Measurements from ENCODE around the gene FAM229A.
"Not testable (repeated sequence)": the region's sequence is repeated elsewhere in the genome, so short reads cannot be mapped to it uniquely, and the experiment has no call there.

The FAM229A gene, protein sequence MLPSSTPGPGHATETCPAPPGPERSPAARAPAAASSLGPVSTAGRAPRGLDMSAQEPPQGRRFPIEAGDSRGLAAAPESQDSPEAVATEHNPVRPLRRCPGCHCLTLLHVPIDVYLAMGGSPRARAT

DNA sequence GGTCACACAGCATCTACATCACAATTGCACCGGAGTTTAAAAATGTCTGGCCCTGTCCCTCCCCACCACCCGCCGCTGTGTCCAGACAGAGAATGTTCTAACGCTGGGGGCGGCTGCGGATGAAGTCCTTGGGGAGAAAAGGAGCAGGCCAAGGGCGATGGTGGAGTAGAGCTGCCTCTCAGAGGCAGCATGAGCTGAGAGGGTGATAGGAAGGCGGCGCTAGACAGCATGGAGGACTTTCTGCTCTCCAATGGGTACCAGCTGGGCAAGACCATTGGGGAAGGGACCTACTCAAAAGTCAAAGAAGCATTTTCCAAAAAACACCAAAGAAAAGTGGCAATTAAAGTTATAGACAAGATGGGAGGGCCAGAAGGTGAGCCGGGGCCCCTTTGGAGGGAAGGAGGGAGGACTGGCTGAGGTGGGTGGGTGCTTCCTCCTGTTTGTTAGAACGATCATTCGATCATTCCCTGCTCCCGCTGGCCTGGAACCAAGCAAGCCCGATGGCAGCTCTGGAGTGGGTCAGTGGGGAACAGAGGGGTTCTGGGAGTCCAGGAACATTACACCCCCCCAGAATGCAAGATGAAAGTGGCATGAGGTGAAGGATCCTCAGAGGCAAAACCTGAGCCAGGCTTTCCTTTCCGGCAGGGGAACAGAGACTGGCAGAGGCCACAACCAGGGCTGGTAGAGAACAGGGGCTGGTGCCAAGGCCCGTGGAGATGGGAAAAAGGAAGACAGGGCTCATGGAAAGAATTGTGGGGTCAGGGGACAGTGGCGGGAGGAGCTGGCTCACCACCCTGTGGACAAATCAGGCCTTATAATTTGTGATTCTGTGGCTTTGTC, at the start of gene FAM229A, which contains the start of gene TSSK3:
Gene FAM229A, minus strand, starts transcription at position 12 of the 840 bp plus-strand sequence. CDS start 394 bp downstream, outside the sequence.
Gene TSSK3, plus strand, starts transcription at position 66 of the 840 bp plus-strand sequence. Its CDS starts 163 bp downstream, at position 229.
- DNase-seq (ENCODE audit: low read depth in 2 of 3, low spot score in 1 of 3) = no peak

DNA sequence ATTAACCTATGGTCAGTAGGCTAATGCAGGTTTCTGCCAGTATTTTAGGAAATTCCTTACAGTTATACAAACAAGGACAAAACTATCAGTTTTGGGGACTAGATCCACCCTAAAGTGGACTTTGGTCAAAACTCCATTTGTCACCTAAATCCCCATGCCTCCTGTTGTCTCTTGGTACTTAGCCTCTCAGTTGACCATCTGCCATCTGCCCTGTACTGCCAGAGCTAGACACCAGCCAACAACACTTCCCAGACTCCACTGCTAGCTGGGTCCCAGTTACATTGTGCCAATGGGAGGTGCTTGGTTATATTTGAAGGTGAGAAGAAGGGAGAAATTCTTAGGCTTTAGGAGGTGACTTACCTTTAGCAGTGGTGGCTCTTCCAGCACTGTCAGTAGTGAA, 49.0 kb upstream of the FAM229A start:
- DNase-seq (ENCODE audit: low read depth in 2 of 3, low spot score in 1 of 3) = no peak

DNA sequence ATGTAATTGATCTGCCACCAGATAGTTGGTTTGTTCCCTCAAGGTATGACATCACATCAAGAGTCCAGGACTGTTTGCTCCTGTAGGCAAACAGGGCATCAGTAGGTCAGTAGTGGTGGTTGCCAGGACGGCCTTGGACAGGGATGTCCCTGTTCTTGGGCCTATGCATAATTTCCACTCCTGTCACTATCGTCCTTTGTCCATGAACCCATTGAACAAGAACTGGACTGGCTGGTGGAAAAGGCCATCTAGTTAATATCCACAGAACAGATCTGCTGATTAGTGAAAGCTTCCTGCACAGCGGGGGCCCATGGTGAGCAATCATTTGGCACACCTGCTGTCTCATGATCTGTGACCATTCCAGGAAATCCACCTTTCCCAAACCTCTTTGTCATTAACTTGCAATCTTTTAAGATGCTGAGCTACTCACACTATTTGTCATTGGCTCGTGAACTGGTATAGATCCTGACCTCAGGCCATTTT, 44.4 kb upstream of the FAM229A start:
- DNase-seq (ENCODE audit: low read depth in 2 of 3, low spot score in 1 of 3) = no peak

DNA sequence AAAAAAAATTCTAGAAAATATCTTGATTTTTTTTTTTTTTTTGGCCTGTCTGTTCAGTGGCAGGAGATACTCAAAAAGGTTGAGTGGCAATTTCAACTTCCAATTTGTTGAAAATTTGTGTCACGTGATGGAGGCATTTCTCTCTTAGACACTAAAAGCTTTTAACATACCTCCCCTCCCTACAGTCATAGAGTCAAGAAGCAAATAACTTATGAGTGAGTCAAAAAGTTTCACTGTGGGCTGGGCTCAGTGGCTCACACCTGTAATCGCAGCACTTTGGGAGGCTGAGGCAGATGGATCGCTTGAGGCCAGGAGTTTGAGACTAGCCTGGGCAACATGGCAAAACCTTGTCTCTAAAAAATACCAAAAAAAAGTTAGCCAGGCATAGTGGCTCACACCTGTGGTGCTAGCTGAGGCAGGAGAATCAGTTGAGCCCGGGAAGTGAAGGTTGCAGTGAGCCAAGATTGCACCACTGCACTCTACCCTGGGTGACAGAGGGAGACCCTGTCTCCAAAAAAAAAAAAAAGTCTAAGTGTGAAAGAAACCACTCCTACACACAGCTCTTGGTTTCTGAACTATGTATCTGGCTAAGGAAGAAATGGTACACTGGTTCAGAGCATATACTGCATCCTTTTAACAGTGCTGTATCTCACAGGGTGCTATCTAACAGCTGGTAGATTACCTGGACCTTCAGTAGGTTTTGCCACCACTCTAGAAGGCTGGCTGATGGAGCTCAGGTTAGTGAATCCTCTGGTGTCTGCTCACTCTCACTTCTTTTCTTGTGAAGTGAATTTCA, 43.6 kb upstream of the FAM229A start:
- no peak for DNase-seq (ENCODE audit: low read depth in 2 of 3, low spot score in 1 of 3)

DNA sequence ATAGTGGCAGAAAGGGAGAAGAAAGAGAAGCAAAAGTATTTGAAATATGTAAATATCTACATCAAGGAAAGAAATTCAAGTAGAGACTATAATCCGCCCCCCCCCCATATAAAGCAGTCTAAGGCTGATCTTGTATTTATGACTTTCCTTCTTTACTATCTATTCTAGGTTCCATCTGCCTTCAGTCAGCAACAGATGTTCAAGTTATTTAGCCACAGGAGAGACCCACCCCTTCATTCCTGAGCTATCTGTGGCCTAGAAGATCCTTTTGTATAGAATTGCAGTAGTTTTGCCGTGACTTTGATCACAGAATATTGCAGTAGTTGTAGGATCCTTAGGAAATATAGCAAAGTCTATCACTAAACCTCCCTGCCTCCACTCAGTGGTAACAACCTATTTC, 42.7 kb upstream of the FAM229A start:
- DNase-seq (ENCODE audit: low read depth in 2 of 3, low spot score in 1 of 3) = no peak

DNA sequence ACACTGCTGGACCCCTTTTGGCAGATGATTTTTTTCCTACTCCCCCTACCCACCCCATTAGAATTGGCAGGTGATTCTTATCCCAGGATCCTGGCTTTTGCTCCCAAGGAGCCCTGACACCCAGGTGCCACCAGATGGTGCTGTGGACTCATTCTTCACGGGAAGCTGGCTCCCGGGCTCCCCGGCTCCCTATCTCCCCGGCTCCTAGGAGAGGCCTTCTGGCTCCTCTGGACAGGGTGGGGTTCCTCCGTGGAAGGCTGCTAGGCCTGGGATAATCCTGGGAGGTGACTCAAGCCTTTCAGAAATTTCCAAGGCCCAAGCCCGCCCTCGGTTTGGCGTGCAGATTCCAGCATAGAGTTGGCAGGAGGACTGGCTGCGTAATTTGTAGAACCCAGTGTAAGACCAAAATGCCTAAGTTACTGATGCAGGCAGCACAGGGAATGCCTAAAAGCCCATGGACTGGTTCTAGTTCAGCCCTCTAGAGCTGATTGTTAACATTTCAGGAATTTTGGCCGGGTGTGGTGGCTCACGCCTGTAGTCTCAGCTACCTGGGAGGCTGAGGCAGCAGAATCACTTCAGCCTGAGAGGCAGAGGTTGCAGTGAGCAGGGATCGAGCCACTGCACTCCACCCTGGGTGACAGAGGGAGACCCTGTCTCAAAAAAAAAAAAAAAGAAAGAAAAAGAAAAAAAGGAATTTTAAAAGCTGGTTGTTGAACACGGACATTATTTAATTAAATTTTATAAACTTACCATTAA, 38.8 kb upstream of the FAM229A start:
- DNase-seq (ENCODE audit: low read depth in 2 of 3, low spot score in 1 of 3) = peak; percentile 36 to 58 (median 52)

DNA sequence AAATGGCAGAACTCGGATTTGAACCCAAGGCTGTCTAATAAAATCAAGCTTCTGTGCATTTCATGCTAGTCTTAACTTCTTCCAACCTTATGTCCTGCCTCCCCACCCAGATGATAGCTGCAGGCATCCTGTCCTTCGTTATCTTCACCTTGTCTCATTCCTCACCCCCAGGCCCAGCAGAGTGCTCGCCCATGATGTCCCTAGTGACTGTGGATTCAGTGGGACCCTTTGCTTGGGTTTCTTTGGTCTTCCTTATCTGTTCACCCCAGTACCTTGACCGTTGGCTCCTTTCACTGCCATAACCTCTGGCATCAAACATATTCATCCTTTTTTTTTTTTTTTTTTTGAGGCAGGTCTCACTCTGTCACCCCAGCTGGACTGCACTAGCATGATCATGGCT, 37.6 kb upstream of the FAM229A start:
- no peak for DNase-seq (ENCODE audit: low read depth in 2 of 3, low spot score in 1 of 3)

DNA sequence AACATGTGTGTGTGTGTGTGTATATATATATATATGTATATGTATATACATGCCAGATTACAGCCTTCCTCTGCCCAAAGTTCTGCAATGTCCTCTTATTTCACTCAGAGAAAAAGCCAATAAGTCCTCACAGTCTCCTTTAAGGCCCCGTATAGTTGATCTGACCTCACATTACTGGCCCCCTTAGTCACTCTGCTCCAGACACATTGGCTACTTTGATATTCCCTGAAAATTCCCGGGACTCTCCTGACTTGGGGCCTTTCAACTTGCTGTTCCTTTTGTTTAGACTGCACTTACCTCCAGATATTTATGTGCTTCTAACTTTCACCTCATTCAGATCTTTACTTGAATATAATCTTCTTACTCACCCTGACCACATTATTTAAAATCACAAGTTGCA, 36.1 kb upstream of the FAM229A start:
- DNase-seq (ENCODE audit: low read depth in 2 of 3, low spot score in 1 of 3) = no peak

DNA sequence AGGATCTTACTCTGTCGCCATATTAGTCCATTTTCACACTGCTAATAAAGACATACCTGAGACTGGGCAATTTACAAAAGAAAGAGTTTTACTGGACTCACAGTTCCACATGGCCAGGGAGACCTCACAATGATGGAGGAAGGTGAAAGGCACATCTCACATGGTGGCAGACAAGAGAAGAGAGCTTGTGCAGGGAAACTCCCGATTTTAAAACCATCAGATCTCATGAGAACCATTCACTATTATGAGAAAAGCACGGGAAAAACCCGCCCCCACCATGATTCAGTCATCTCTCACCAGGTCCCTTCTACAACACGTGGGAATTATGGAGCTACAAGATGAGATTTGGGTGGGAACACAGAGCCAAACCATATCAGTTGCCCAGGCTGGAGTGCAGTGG, 34.2 kb upstream of the FAM229A start:
- not testable (repeated sequence) for DNase-seq (ENCODE audit: low read depth in 2 of 3, low spot score in 1 of 3)

DNA sequence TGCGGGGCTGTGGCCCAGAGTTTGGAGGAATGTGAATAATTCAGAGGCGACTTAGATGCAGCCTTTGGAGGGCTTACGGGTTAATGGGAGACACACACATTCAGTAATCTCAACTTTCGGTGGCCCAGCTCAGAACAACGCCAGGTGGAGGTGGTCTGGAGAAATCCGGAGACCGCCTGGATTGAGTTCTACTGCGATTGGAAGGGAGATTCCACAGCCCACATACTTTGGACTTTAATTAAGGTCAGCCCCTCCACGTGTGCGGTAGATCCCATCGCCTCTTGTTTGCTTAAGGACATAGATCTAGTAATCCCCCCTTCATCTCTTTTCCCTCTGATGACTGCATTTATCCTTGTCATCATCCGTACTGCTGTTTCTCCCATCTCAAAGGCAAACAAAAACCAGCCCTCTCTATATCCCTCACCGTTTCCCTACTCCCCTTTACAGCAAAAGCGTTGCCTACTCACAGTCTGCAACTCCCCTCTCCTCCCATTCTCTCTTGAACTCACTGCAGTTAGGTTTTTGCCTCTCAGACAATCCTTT, 32.7 kb upstream of the FAM229A start:
- DNase-seq (ENCODE audit: low read depth in 2 of 3, low spot score in 1 of 3) = no peak

DNA sequence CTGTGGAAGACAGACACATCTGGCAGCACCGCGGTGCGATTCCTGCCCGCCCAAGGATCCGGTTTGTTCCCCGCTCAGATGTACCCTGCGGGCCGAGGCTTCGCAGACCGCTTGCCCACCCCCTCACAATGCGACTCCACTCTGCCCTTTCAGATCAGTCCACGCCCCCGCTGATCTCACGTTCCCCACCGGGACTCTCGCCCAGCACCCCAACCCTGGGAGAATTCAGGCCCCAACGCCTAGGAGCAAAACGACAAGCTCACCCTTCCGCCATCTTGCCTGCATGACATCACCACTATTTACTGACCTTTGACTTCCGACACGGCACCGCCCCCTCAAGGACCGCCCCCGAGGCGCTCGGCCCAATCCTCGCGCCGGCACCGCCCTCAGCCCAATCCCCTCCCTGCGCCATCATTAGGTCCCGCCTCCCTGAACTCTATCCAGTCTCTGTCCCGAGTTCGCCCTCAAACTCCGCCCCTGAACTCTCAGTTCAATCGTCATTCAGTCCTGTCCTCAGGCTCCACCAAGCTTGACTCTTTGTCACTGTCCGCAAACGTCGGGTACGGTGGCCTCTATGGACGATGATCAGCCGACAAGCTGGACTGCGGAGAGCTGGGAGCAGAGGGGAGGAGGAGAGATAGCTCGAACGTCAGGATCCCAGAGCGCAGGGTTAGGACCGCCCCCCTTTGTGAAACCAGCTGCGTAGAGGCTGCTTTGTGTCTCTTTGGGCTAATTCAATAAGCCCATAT, 32.0 kb upstream of the FAM229A start, which contains the start of gene BSDC1:
Gene BSDC1, minus strand, starts transcription at position 301 of the 749 bp plus-strand sequence. Its CDS starts 27 bp downstream, at position 274.
- peak; percentile 98 to 99 (median 98) for DNase-seq (ENCODE audit: low read depth in 2 of 3, low spot score in 1 of 3)

DNA sequence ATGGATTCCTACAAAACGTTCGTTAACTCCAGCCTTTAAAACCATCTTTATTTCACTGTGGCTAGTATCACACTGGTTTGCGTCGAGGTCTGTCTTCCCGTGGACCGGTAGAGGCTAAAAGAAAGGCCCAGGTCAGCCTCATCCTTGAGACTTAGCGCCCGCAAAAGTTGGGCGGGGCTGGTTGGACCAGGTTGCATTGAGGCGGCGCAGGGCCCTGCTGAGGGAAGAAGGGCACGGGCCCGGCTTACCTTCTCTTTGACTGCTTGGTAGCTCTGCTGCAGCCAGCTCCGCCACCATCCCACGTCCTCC, 31.5 kb upstream of the FAM229A start:
- peak in 1 of 3 donors; percentile 21 for DNase-seq (ENCODE audit: low read depth in 2 of 3, low spot score in 1 of 3)

DNA sequence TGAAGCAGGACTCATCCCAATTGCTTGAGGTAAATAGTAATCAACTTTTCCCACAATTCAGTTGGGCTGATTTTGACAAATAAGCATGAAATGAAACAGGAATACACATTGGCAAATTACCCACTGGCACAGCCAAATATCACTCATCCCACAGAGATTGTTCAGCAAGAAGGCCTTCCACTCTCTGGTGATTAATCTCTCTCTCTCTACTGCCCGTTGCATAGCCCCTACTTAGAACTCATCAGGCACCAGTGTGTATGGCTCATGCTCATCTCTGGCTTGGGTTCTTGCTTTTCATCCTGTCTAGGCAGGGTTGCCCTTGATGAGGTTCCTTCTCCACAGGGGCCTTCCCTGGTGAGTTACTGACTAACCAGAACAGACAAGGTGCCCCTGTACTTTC, 30.9 kb upstream of the FAM229A start:
- no peak for DNase-seq (ENCODE audit: low read depth in 2 of 3, low spot score in 1 of 3)

DNA sequence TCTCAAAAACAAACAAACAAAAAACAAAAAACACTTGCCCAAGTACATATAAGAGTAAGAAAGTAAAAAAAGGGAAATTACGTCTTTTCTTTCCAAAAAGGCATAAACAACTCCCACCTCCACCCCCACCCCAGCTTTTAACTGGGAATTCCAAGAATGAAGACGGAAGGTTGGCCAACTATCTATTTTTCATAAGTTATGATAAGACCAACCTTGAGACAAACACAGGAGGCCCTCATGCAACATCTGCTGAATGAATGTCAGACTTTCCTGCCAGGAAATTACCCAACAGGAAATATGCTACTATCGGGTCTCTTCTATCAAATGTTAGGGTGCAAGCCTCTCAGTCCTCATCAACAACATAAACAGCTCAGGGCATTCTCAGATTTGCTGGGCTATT, 30.0 kb upstream of the FAM229A start:
- DNase-seq (ENCODE audit: low read depth in 2 of 3, low spot score in 1 of 3) = no peak

DNA sequence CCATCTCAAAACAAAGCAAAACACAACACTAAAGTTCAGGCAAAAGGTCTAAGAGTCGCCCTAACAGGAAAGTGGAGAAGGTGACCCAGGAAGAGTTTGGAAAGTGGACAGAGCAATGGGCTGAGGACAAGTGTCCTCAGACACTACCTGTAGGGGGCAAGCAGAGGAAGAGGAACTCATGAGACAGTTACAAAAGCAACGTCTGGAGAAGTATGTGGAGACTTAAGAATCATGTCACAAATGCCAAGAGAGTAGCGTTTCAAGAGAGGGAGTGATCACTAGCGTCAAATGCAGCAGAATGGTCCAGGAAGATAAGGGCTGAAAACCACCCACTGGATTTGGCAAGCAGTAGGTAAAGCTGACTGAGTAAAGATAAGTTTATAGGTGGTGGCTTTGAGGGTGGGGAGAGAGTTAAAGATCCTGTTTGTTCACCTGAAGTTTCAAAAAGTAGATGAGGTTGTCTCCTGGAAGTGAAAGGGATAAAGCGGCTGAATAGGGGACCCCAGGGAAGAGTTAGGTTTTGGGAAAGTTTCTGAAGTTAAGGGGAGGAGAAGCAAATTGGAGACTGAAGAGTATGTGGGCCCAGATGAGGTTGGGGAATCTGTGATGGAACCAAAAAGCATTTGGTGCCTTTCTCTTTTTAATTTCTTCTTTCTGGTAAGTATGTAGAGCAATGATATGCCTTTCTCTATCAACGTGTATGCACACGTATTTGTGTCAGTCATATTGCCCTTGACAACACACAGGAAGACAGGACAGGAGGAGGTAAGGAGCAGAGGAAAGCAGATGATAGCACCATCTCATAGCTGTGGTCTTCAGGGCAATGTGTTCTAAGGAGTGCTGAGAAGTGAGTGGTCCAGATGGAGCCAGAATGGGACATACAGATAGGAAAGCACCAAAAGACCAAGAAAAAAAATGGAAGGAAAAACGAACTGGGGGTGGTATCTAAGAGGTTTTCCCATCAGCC, 28.9 kb upstream of the FAM229A start:
- DNase-seq (ENCODE audit: low read depth in 2 of 3, low spot score in 1 of 3) = no peak

DNA sequence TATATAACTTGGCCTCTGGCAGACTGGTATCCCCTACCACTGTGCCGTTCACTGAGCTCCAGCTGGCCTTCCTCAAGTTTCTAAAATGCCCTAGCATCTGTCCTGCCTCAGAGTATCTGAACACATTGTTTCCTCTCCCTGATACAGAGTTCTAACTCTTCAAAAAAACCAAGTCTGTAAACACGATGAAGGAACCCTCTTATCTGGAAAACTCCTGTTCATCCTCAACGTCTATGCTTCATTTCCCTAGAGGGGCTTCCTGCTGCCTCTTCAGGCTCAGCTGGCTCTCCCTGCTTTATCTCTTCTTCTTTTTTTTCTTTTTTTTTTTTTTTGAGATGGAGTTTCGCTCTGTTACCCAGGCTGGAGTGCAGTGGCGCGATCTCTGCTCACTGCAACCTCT, 26.4 kb upstream of the FAM229A start:
- DNase-seq (ENCODE audit: low read depth in 2 of 3, low spot score in 1 of 3) = no peak

DNA sequence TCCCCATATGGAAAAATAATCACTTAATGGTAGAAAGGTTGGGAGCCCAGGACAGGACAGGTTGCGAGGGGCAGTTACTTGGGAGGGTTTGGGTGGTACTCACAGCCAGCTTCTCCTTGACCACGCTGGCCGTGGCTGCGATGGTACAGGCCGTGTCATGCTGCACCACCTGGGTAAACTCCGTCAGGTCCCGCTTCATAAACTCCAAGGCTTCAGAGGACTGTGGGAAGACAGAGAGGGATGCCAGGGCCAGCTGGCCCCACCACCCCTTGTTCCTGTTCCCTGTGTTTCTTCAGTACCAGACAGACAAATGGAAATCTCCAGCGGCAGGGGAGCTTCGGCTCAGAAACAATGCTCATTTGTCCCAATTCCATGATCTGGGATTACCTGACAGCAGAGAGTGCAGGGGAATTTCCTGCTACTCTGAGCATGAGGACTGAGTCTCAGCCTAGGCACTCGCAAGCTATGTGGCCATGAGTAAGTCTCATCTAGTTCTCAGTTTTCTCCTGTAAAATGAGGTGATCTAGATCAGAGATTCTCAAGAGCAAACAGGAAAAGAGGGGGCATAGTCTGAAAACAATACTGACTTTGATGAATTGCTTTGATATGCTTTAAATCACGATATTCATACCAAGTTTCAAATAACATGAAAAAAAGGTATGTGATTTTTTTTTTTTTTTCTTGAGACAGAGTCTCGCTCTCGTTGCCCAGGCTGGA, 24.5 kb upstream of the FAM229A start:
- no peak for DNase-seq (ENCODE audit: low read depth in 2 of 3, low spot score in 1 of 3)

DNA sequence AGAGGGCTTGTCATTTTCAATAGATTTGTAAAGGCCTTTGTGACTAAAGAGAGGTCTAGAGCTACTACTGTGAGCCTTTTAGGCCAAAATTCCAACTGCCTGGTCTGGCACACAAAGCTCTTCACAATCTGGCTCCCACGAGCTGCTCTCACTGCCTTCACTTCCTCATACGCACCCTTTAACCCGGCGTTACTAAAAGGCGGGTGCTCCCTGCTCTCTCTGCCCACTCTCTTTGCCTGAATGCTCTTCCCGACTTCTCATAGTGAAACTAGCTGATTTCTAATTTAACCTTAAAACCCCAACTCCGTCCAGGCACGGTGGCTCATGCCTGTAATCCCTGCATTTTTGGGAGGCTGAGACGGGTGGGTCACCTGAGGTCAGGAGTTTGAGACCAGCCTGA, 17.8 kb upstream of the FAM229A start:
- no peak for DNase-seq (ENCODE audit: low read depth in 2 of 3, low spot score in 1 of 3)
